Measurements from ENCODE around the gene SRP54.
"Not testable (repeated sequence)": the region's sequence is repeated elsewhere in the genome, so short reads cannot be mapped to it uniquely, and the experiment has no call there.

SRP54 gene

DNA sequence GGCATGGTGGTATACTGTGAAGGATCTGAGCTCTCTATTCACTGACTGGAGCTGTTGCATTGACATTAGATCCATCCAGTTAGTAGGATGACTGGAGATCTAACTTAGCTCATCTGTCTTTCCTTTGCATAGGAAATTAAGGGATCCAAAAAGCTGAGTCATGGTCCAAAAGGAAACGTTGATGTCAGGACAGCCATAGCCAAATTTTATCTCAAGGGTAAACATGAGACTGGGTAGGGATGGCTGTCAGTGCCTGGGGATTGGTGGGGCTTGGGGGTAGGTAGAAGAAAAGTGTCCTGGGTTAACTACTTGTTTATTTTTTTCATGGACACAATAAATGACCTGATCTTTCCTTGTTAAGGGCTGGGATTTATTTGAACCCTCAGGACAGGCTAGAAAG is 67.9 kb downstream of the SRP54 start:
- no peak for DNase-seq

DNA sequence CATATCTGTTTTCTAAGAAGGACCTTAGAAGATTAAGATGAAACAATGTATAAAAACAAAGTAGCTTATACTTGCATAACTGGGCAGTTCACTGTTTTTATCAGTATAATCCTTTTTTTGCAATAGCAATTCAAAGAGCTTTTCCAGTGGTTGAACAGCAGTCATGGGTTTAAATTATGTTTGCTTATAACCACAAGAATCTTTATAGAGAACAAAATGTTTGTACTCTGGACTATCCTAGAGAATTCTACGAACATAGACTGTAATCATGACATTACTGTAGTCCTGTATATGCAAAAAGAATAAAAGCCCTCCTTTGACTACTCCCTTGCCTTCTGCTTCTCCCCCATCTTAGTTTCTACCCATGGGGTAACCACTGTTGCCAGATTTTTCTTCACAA is 69.0 kb downstream of the SRP54 start:
- DNase-seq, result no peak

DNA sequence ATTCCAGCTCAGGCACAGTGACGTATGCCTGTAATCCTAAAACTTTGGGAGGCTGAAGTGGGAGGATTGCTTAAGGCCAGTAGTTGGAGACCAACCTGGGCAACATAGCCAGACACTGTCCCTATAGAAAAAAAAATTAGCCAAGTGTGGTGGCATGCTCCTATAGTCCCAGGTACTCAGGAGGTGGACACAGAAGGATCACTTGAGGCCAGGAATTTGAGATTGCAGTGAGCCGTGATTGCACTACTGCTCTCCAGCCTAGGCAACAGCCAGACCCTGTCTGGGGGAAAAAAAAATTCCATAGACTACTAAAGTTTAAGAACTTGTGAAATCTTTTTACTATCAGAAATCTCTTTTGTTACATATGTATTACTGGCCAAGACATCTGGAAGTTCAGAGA is 69.8 kb downstream of the SRP54 start:
- no peak for DNase-seq

DNA sequence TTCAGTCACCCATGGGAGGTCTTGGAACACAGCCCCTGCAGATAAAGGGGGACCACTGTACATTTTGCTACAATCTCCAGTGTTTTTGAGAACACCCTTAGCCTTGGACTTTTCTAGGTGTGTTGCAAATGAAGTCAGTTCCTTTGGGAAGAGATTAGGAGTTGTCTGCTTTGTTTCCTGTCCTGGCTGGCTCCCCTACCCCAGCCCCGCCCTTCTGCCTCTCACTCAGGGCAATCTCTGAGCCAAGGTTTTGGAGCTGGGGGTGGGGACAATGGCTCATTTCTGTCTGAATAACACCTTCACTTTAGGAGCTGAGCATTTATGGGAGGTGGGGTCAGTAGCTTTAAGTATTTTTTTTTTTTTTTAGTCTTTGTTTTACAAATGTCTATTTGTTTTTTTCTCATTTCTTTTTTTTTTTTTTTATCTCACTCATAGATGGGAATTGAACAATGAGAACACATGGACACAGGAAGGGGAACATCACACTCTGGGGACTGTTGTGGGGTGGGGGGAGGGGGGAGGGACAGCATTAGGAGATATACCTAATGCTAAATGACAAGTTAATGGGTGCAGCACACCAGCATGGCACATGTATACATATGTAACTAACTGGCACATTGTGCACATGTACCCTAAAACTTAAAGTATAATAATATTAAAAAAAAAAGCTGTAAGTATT is 78.5 kb downstream of the SRP54 start:
- not testable (repeated sequence) for DNase-seq

DNA sequence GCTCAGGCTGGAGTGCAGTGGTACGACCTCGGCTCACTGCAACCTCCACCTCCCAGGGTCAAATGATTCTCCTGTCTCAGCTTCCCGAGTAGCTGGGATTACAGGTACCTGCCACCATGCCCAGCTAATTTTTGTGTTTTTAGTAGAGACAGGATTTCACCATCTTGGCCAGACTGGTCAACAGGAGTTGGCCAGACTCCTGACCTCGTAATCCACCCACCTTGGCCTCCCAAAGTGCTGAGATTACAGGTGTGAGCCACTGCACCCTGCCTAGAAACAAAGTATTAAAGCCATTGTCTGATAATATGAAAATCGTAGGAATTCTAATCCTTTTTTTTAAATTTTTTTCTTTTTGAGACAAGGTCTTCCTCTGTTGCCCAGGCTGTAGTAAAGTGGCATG is 82.9 kb downstream of the SRP54 start:
- DNase-seq, result not testable (repeated sequence)

DNA sequence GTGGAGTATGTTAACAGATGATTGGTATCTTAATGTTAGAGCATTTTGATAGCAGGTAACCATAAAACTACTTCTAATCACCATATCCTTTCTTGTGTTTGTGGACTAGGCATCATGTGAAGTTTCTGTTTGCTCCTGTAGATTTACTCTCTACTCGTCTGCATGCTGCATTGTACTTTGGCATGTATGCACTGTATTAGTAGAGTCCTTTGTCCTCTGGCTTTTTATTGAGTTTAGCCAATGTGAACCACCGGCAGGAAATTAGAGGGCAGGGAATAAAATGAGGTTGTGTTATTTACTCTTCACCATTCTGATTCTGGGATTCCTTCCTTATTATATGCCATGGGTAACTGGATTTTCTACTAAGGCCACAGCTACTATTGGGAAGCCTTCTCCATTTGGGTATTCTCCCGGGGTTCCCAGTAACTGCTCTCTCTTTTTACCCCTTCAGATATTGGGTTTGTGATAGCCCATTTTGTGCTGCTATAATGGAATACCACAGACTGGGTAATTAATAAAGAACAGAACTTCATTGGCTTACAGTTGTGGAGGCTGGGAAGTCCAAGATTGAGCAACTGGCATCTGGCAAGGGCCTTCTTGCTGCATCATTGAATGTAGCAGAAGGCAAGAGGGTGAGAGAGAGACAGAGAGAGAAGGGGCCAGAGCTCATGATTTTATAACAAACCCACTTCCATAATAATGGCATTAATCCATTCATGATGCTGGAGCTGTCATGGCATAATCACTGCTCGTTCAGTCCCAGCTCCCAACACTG is 85.6 kb downstream of the SRP54 start:
- DNase-seq, result peak; percentile 2

DNA sequence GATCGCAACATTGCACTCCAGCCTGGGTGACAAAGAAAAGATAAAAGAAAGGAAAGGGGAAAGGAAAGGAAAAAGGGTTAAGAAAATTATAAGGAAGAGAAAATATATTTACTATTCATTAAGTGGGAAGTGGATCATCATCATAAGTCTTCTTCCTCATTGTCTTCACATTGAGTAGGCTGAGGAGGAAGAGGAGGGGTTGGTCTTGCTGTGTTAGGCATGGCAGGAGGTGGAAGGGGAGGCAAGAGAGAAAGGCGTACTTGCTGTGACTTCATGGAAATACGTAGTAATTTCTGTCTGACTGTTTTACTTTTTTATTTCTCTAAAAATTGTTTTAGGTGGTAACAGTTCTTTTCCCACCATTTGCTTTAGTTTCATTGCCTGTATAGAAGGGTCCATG is 89.4 kb downstream of the SRP54 start:
- no peak for DNase-seq

DNA sequence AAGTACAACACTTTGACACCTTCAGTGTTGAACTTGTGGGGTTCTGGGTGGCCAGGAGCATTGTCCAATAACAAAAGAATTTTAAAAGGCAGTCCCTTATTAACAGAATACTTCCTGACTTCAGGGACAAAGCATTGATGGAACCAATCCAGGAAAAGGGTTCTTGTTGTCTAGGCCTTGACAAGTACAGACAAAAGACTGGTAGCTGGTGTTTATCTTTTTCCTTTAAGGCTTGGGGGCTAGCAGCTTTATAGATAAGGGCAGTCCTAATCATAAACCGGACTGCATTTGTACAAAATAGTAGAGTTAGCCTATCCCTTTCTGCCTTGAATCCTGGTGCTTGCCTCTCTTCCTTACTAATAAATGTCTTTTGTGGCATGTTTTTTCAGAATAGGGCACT is 90.7 kb downstream of the SRP54 start:
- no peak for DNase-seq

DNA sequence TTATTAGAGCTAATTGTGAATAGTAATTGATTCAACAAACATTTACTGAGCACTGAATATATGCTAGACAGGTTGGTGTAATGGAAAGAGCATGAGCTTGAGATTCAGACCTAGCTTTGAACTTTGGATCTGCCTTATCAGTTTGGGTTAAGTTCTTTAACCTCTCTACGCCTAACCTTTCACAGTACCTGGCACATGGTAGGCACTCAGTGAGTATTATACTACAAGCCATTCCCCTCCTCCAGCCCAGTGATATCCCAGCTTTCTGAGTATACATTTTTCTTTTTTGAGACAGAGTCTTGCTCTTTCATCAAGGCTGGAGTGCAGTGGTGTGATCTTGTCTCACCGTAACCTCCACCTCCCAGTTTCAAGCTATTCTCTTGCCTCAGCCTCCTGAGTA is 95.3 kb downstream of the SRP54 start:
- DNase-seq, result no peak
